ENCODE data around the gene PLEKHO2.
A peak's percentile ranks its signal among the peaks of the same experiment; 100 is the strongest.
"Not testable (repeated sequence)": the region's sequence is repeated elsewhere in the genome, so short reads cannot be mapped to it uniquely, and the experiment has no call there.

Gene PLEKHO2

DNA sequence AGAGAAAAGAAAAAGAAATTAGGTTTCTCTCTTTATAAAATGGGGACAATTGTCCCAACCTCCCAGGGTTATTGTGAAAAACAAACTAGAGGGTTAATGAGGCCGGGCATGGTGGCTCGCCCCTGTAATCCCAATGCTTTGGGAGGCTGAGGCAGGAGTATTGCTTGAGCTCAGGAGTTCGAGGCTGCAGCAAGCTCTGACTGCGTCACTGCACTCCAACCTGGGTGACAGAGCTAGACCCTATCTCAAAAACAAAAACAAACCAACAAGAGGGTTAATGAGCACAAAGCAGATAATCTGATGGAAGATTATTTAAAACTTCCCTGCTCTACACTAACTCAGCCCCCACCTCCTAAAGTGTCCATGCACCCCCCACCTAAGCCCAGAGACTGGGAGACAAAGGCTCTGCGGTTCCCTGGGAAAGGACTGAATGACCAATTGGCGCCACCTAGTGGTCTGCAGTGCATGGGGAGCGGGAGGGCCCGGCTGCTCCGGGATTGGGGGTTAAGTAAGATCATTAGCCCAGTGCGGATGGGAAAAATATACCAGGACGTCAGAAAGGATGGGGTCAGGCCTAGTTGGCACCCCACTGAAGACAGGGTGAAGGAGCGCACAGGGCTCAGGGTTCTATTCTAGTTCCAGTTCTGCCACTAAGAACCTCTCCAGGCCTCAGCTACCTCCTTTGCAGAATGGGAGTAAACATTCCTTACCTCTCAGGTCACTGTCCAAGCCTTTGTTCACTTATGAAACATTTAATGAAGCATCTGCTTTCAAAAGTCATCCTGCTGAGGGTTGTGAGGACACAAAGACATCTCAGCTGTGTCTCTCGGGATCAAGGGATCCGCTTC, 31.8 kb upstream of the PLEKHO2 start:
- TF ChIP-seq CTCF (IDR thresholded peaks at IDR 0.05; ENCODE audit: low read depth, low read length) = peak; percentile 88
- DNase-seq = peak; percentile 90
- Histone ChIP-seq H3K27ac (no peak overlapping the region), H3K4me3 (ENCODE audit: low read depth, low read length) (no peak overlapping the region), H3K9me3 (ENCODE audit: severe bottlenecking) (no peaks in the 10 kb centered on the region), H3K27me3 (ENCODE audit: insufficient read depth, low read depth, severe bottlenecking) (no peaks in the 10 kb centered on the region), H3K36me3 (no peaks in the 10 kb centered on the region)

- no peak for TF ChIP-seq CTCF (IDR thresholded peaks at IDR 0.05; ENCODE audit: low read depth, low read length)
- no peak overlapping the region for H3K27ac ChIP-seq
- no peaks in the 10 kb centered on the region for H3K9me3 ChIP-seq (ENCODE audit: severe bottlenecking)
- H3K36me3 ChIP-seq = no peaks in the 10 kb centered on the region
- DNase-seq = peak; percentile 26
- H3K4me3 ChIP-seq (ENCODE audit: low read depth, low read length) = no peak overlapping the region
- no peaks in the 10 kb centered on the region for H3K27me3 ChIP-seq (ENCODE audit: insufficient read depth, low read depth, severe bottlenecking)
Measured at GRCh38 chr15:64810497-64811326, 31.0 kb upstream of the PLEKHO2 start.

- Histone ChIP-seq H3K27me3 (ENCODE audit: insufficient read depth, low read depth, severe bottlenecking) (no peaks in the 10 kb centered on the region), H3K36me3 (peaks cover 6% of the 10 kb centered on the region; the same call in 1 of the 2 replicates), H3K4me3 (ENCODE audit: low read depth, low read length) (no peak overlapping the region), H3K27ac (no peak overlapping the region), H3K9me3 (ENCODE audit: severe bottlenecking) (no peaks in the 10 kb centered on the region)
- no peak for TF ChIP-seq CTCF (IDR thresholded peaks at IDR 0.05; ENCODE audit: low read depth, low read length)
- no peak for DNase-seq
Measured at GRCh38 chr15:64813075-64813474, 28.6 kb upstream of the PLEKHO2 start.

DNA sequence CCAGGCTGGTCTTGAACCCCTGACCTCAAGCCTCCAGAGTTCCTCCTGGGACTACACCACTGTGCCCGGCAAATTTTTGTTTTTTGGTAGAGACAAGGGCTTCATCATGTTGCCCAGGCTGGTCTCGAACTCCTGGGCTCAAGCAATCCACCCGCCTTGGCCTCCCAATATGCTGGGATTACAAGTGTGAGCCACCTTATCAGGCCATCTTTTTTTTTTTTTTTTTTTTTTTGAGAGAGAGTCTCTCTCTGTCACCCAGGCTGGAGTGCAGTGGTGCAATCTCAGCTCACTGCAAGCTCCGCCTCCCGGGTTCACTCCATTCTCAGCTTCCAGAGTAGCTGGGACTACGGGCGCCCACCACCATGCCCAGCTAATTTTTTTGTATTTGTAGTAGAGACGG, 27.4 kb upstream of the PLEKHO2 start:
- DNase-seq; H3K36me3 ChIP-seq; H3K4me3 ChIP-seq (ENCODE audit: low read depth, low read length); H3K27ac ChIP-seq; H3K9me3 ChIP-seq (ENCODE audit: severe bottlenecking); H3K27me3 ChIP-seq (ENCODE audit: insufficient read depth, low read depth, severe bottlenecking): not testable (repeated sequence)

- not testable (repeated sequence) for H3K27ac ChIP-seq; H3K27me3 ChIP-seq (ENCODE audit: insufficient read depth, low read depth, severe bottlenecking); DNase-seq; H3K4me3 ChIP-seq (ENCODE audit: low read depth, low read length); H3K9me3 ChIP-seq (ENCODE audit: severe bottlenecking)
- H3K36me3 ChIP-seq = peaks cover 12% of the 10 kb centered on the region; the same call in 1 of the 2 replicates
Measured at GRCh38 chr15:64814965-64815364, 26.8 kb upstream of the PLEKHO2 start.

DNA sequence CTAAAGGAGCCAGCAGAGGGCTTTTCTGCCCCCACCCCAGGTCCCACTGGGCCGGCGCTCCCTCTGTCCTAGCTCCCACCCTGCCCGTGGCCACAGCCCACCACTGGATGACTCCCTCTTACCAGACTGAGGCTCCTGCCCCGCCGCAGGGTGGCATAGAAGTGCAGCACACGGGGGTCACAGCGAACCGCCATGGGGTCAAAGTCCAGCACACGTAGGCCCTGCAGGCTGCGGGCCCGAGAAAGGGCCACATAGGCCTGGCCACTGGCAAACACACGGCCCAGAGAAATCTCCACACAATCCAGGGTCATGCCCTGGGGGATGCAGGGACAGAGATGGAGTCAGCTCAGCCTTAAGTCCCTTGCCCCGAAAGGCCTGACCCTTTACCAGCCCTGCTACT, 25.3 kb upstream of the PLEKHO2 start:
- no peak overlapping the region for H3K27ac ChIP-seq
- peaks cover 22% of the 10 kb centered on the region for H3K36me3 ChIP-seq
- H3K4me3 ChIP-seq (ENCODE audit: low read depth, low read length) = no peak overlapping the region
- H3K27me3 ChIP-seq (ENCODE audit: insufficient read depth, low read depth, severe bottlenecking) = no peaks in the 10 kb centered on the region
- DNase-seq = no peak
- TF ChIP-seq CTCF (IDR thresholded peaks at IDR 0.05; ENCODE audit: low read depth, low read length) = no peak
- H3K9me3 ChIP-seq (ENCODE audit: severe bottlenecking) = no peaks in the 10 kb centered on the region
